Thyroid gland (tissue), 4 donors: Measurements from ENCODE around the gene KIF2A. TPM values are rescaled to one million over a fixed set of nuclear protein-coding genes. Genes with fewer than 3 reads are reported as not detected.

Source experiments
- DNase-seq, 2 donors: peaks; one replicate each; pipeline ENCODE4 v3.0.0-alpha.2; 2019
- H3K27ac ChIP-seq, 3 donors: fragments of 200-600 bp; sonication (generic); 1 replicate in 2 of 3; 2 replicates in 1 of 3; pipeline ENCODE4 v1.5.1; 2016 to 2019; ENCODE audit warnings: mild to moderate bottlenecking in 1 of 3, moderate library complexity in 1 of 3
- H3K27me3 ChIP-seq: fragments of 200-600 bp; sonication (generic); one replicate; pipeline ENCODE4 v1.5.1; 2019
- H3K36me3 ChIP-seq, 2 donors: fragments of 200-600 bp; sonication (generic); one replicate each; pipeline ENCODE4 v1.5.1; 2016 to 2019
- H3K4me1 ChIP-seq, 2 donors: fragments of 200-600 bp; sonication (generic); one replicate each; pipeline ENCODE4 v1.5.1; 2017 to 2019
- H3K4me3 ChIP-seq, 3 donors: fragments of 200-600 bp; sonication (generic); replicated peaks in 1 of 3; 1 replicate in 2 of 3; 2 replicates in 1 of 3; pipeline ENCODE4 v1.5.1; 2016; ENCODE audit warnings: mild to moderate bottlenecking in 1 of 3
- H3K9me3 ChIP-seq: fragments of 200-600 bp; sonication (generic); one replicate; pipeline ENCODE4 v1.5.1; 2017
- POLR2A ChIP-seq, 2 donors: fragments of 450-650 bp; IDR thresholded peaks; one replicate each; pipeline ENCODE4 v1.6.1; 2017; ENCODE audit warnings: antibody characterized with exemption in 2 of 2, mild to moderate bottlenecking in 2 of 2, moderate library complexity in 1 of 2
- WGBS, 2 donors: methylation state at CpG; one replicate each; pipeline ENCODE4 v1.1.5; 2017; 5-methylcytosine and 5-hydroxymethylcytosine counted together
- intact Hi-C: fragments of 100-400 bp; cut with DNase I; formaldehyde crosslinking; loops from one replicate; pipeline ENCODE4 v1.15.1; 2023
- total RNA-seq, 4 donors: library from RNA; depleted of rRNA; stranded (reverse); fragments of >200 nt; gene quantifications; one replicate each; pipeline ENCODE4 v1.2.3, GENCODE V29; 2016
- TF ChIP-seq, protein P1 (sequence below), 6 experiments: fragments of 200-600 bp in 3 of 6; fragments of 450-650 bp in 3 of 6; sonication (generic) in 3 of 6; IDR thresholded peaks; one replicate each; pipeline ENCODE4 v1.5.1; 2016 to 2019; ENCODE audit warnings: antibody characterized with exemption in 6 of 6, mild to moderate bottlenecking in 2 of 6, inconsistent platforms in 1 of 6, moderate library complexity in 1 of 6

KIF2A gene
- total RNA-seq, 4 donors from 2014 or later = 34.9 to 118 (median 54.8) TPM

- WGBS, 2 donors = 92 to 100% methylated on average over 2 of the region's 2 CpGs
- H3K27me3 ChIP-seq = no peaks in the 10 kb centered on the region
- H3K27ac ChIP-seq = no peak overlapping the region
- no peaks in the 10 kb centered on the region for H3K4me1 ChIP-seq
- no peak overlapping the region for H3K4me3 ChIP-seq
- H3K36me3 ChIP-seq = no peaks in the 10 kb centered on the region
- intact Hi-C loops = no loop called here
- DNase-seq = no peak
- TF ChIP-seq, protein P1, sequence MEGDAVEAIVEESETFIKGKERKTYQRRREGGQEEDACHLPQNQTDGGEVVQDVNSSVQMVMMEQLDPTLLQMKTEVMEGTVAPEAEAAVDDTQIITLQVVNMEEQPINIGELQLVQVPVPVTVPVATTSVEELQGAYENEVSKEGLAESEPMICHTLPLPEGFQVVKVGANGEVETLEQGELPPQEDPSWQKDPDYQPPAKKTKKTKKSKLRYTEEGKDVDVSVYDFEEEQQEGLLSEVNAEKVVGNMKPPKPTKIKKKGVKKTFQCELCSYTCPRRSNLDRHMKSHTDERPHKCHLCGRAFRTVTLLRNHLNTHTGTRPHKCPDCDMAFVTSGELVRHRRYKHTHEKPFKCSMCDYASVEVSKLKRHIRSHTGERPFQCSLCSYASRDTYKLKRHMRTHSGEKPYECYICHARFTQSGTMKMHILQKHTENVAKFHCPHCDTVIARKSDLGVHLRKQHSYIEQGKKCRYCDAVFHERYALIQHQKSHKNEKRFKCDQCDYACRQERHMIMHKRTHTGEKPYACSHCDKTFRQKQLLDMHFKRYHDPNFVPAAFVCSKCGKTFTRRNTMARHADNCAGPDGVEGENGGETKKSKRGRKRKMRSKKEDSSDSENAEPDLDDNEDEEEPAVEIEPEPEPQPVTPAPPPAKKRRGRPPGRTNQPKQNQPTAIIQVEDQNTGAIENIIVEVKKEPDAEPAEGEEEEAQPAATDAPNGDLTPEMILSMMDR (IDR thresholded peaks at IDR 0.05) = no peak
- TF ChIP-seq POLR2A (IDR thresholded peaks at IDR 0.05) = no peak
- H3K9me3 ChIP-seq = no peaks in the 10 kb centered on the region
Observed at GRCh38 chr5:62314213-62314830, 8.3 kb downstream of the KIF2A start.

GRCh38 chr5:62315376-62316175 lies 9.6 kb downstream of the KIF2A start:
- no peaks in the 10 kb centered on the region for H3K36me3 ChIP-seq
- no peaks in the 10 kb centered on the region for H3K4me1 ChIP-seq
- H3K4me3 ChIP-seq = no peak overlapping the region
- 72 to 82% methylated on average over 2 of the region's 2 CpGs for WGBS, 2 donors
- TF ChIP-seq, protein P1 (IDR thresholded peaks at IDR 0.05) = no peak
- no peak for TF ChIP-seq POLR2A (IDR thresholded peaks at IDR 0.05)
- no peak overlapping the region for H3K27ac ChIP-seq
- DNase-seq = no peak
- no peaks in the 10 kb centered on the region for H3K9me3 ChIP-seq
- H3K27me3 ChIP-seq = no peaks in the 10 kb centered on the region
- intact Hi-C loops = no loop called here

- intact Hi-C loops = no loop called here
- TF ChIP-seq, protein P1 (IDR thresholded peaks at IDR 0.05) = no peak
- TF ChIP-seq POLR2A (IDR thresholded peaks at IDR 0.05) = no peak
- no peak for DNase-seq
- Histone ChIP-seq H3K4me3 (no peak overlapping the region), H3K36me3 (no peaks in the 10 kb centered on the region), H3K9me3 (no peaks in the 10 kb centered on the region), H3K27ac (no peak overlapping the region), H3K27me3 (no peaks in the 10 kb centered on the region), H3K4me1 (no peaks in the 10 kb centered on the region)
- 29 to 34% methylated on average over 2 of the region's 2 CpGs for WGBS, 2 donors
Observed at GRCh38 chr5:62316176-62316502, 10.1 kb downstream of the KIF2A start.

- Histone ChIP-seq H3K9me3 (no peaks in the 10 kb centered on the region), H3K36me3 (no peaks in the 10 kb centered on the region), H3K27ac (no peak overlapping the region), H3K4me1 (no peaks in the 10 kb centered on the region), H3K4me3 (no peak overlapping the region), H3K27me3 (no peaks in the 10 kb centered on the region)
- WGBS, 2 donors = 95 to 97% methylated on average over 3 of the region's 3 CpGs
- DNase-seq = no peak
- intact Hi-C loops = no loop called here
- no peak for TF ChIP-seq POLR2A (IDR thresholded peaks at IDR 0.05)
- TF ChIP-seq, protein P1 (IDR thresholded peaks at IDR 0.05) = no peak
Observed at GRCh38 chr5:62317810-62318209, 11.8 kb downstream of the KIF2A start.

DNA sequence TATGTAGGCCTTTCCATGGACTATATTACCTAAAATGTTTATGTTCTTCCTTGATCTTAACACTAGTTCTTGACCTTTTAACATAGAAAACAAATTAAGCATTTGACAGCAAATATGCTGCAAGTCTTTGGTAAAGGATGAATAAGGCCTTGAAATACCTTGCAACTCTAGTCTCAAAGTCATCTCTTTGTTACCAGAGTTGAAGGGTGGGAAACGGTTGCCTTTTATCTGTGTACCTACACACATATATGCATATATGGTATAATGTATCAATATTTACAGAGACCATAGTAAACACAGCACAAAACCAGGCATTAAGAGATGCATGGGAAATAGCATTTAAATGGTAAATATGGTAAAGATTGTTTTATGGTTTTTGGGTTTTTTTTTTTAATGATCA lies 16.5 kb downstream of the KIF2A start:
- TF ChIP-seq, protein P1 (IDR thresholded peaks at IDR 0.05) = no peak
- no peak for TF ChIP-seq POLR2A (IDR thresholded peaks at IDR 0.05)
- Histone ChIP-seq H3K27ac (no peak overlapping the region), H3K36me3 (no peaks in the 10 kb centered on the region), H3K9me3 (no peaks in the 10 kb centered on the region), H3K4me3 (no peak overlapping the region), H3K27me3 (no peaks in the 10 kb centered on the region), H3K4me1 (no peaks in the 10 kb centered on the region)
- DNase-seq = no peak
- 89 to 91% methylated on average over 1 of the region's 1 CpG for WGBS, 2 donors
- intact Hi-C loops = no loop called here
